GM18870 (cell line): ENCODE results near the gene RHOBTB3.

Experiments
- ATAC-seq: cut with Tn5 transposase; IDR thresholded peaks from one replicate; pipeline ENCODE4 v1.9.1; 2021; ENCODE audit warnings: moderate library complexity; ENCODE audit not compliant: unreplicated experiment

RHOBTB3 gene

GRCh38 chr5:95838556-95838955 is 107.4 kb downstream of the RHOBTB3 start:
- no peak for ATAC-seq

GRCh38 chr5:95839658-95840057 is 108.5 kb downstream of the RHOBTB3 start:
- ATAC-seq, result no peak

- no peak for ATAC-seq
Observed at GRCh38 chr5:95840956-95841705, 110.0 kb downstream of the RHOBTB3 start.

- ATAC-seq, result no peak
Observed at GRCh38 chr5:95841914-95842812, 111.0 kb downstream of the RHOBTB3 start.

GRCh38 chr5:95842854-95843544 is 111.9 kb downstream of the RHOBTB3 start:
- peak; percentile 77 for ATAC-seq

- no peak for ATAC-seq
Observed at GRCh38 chr5:95843733-95844223, 112.6 kb downstream of the RHOBTB3 start.

GRCh38 chr5:95845391-95845790 is 114.3 kb downstream of the RHOBTB3 start:
- no peak for ATAC-seq
